ENCODE data around the gene ASB3. TPM values are rescaled to one million over a fixed set of nuclear protein-coding genes. Genes with fewer than 3 reads are reported as not detected.

The ASB3 gene
- total and polyA plus RNA-seq, 4 donors, result 2.7 to 13.6 (median 8.7) TPM

- Histone ChIP-seq H3K36me3 (ENCODE audit: control insufficient read depth in 4 of 4, insufficient read depth in 3 of 4, low read depth in 1 of 4, low read length in 3 of 4) (no peaks in the 10 kb centered on the region), H3K4me1 (ENCODE audit: control insufficient read depth in 4 of 4, insufficient read depth in 4 of 4, low read length in 3 of 4) (peaks cover 4 to 41% (median 33%) of the 10 kb centered on the region in 4 donors), H3K9ac (ENCODE audit: low read depth in 1 of 2, low read length in 2 of 2) (peak overlapping the region; percentile 16 to 63), H3K4me3 (ENCODE audit: low read depth in 1 of 3, low read length in 3 of 3) (peak overlapping the region in 1 of 3 donors; percentile 13), H3K9me3 (ENCODE audit: control insufficient read depth in 4 of 4, low read length in 3 of 4) (no peaks in the 10 kb centered on the region), H3K27ac (ENCODE audit: low read depth in 1 of 2, low read length in 2 of 2) (peak overlapping the region; percentile 82 to 86), H3K27me3 (ENCODE audit: control insufficient read depth in 4 of 4, insufficient read depth in 4 of 4, low read length in 3 of 4) (no peaks in the 10 kb centered on the region)
- TF ChIP-seq GABPA (IDR thresholded peaks at IDR 0.05 in 1 of 2, conservative IDR thresholded peaks at IDR 0.05 in 1 of 2) (no peak), FOXA1 (IDR thresholded peaks at IDR 0.05) (peak; percentile 81), HNF4G (IDR thresholded peaks at IDR 0.05) (peak; percentile 64), NR2F2 (IDR thresholded peaks at IDR 0.05) (peak; percentile 97), RXRA (IDR thresholded peaks at IDR 0.05) (peak; percentile 97 to 99), JUND (IDR thresholded peaks at IDR 0.05) (peak; percentile 85 to 88), REST (IDR thresholded peaks at IDR 0.05) (peak; percentile 75), ATF3 (IDR thresholded peaks at IDR 0.05) (peak; percentile 82), FOXA2 (IDR thresholded peaks at IDR 0.05) (peak; percentile 93), YY1 (IDR thresholded peaks at IDR 0.05) (peak; percentile 72), TAF1 (conservative IDR thresholded peaks at IDR 0.05) (peak; percentile 69), SP1 (IDR thresholded peaks at IDR 0.05) (peak; percentile 92), RAD21 (IDR thresholded peaks at IDR 0.05) (peak; percentile 49 to 55), EGR1 (IDR thresholded peaks at IDR 0.05; ENCODE audit: low read depth in 2 of 2) (peak in 1 of 2 donors; percentile 35), CTCF (IDR thresholded peaks at IDR 0.05; ENCODE audit: low read depth, low read length, missing input control) (no peak), HNF4A (conservative IDR thresholded peaks at IDR 0.05) (peak; percentile 90 to 91)
- TF ChIP-seq, protein P1, sequence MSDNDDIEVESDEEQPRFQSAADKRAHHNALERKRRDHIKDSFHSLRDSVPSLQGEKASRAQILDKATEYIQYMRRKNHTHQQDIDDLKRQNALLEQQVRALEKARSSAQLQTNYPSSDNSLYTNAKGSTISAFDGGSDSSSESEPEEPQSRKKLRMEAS (IDR thresholded peaks at IDR 0.05), result peak; percentile 62
- TF ChIP-seq, protein P2, sequence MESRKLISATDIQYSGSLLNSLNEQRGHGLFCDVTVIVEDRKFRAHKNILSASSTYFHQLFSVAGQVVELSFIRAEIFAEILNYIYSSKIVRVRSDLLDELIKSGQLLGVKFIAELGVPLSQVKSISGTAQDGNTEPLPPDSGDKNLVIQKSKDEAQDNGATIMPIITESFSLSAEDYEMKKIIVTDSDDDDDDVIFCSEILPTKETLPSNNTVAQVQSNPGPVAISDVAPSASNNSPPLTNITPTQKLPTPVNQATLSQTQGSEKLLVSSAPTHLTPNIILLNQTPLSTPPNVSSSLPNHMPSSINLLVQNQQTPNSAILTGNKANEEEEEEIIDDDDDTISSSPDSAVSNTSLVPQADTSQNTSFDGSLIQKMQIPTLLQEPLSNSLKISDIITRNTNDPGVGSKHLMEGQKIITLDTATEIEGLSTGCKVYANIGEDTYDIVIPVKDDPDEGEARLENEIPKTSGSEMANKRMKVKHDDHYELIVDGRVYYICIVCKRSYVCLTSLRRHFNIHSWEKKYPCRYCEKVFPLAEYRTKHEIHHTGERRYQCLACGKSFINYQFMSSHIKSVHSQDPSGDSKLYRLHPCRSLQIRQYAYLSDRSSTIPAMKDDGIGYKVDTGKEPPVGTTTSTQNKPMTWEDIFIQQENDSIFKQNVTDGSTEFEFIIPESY (IDR thresholded peaks at IDR 0.05), result peak; percentile 80
- 21% methylated on average over 3 of the region's 3 CpGs for WGBS
- DNase-seq (ENCODE audit: low spot score), result no peak
These were observed 40.0 kb upstream of the ASB3 start for GRCh38 chr2:53826587-53827397.
